H9 (cell line): ENCODE data around the gene POR. TPM values are rescaled to one million over a fixed set of nuclear protein-coding genes. Genes with fewer than 3 reads are reported as not detected.
A peak's percentile ranks its signal among the peaks of the same experiment; 100 is the strongest.

Source experiments
- DNase-seq: peaks from one replicate; pipeline ENCODE4 v3.0.0-alpha.2; 2017
- H2AFZ ChIP-seq: one replicate; pipeline ENCODE4 v1.6.1; 2013; ENCODE audit warnings: mild to moderate bottlenecking, low read length, control low read depth, moderate library complexity
- H2AK5ac ChIP-seq: 2 replicates; pipeline ENCODE4 v1.6.1; 2013; ENCODE audit warnings: low read length, control low read depth, mixed read lengths; ENCODE audit not compliant: insufficient read length
- H2BK120ac ChIP-seq: one replicate; pipeline ENCODE4 v1.6.1; 2013; ENCODE audit warnings: low read depth, mild to moderate bottlenecking, low read length, control low read depth, inconsistent platforms; ENCODE audit not compliant: poor library complexity, severe bottlenecking
- H2BK12ac ChIP-seq: 2 replicates; pipeline ENCODE4 v1.6.1; 2013; ENCODE audit warnings: low read length, control low read depth, mixed read lengths, low read depth; ENCODE audit not compliant: insufficient read length
- H2BK15ac ChIP-seq: 2 replicates; pipeline ENCODE4 v1.6.1; 2013; ENCODE audit warnings: low read depth, low read length, control low read depth
- H2BK20ac ChIP-seq: one replicate; pipeline ENCODE4 v1.6.1; 2013; ENCODE audit warnings: low read depth, mild to moderate bottlenecking, low read length, control low read depth, inconsistent platforms; ENCODE audit not compliant: poor library complexity, severe bottlenecking
- H2BK5ac ChIP-seq: 2 replicates; pipeline ENCODE4 v1.6.1; 2013; ENCODE audit warnings: low read length, control low read depth, mixed read lengths; ENCODE audit not compliant: insufficient read length
- H3K14ac ChIP-seq: 2 replicates; pipeline ENCODE4 v1.6.1; 2013; ENCODE audit warnings: low read length, control low read depth; ENCODE audit not compliant: insufficient read depth
- H3K18ac ChIP-seq: 2 replicates; pipeline ENCODE4 v1.6.1; 2013; ENCODE audit warnings: low read depth, mild to moderate bottlenecking, mixed read lengths, low read length, control low read depth; ENCODE audit not compliant: insufficient read length
- H3K23ac ChIP-seq: 2 replicates; pipeline ENCODE4 v1.6.1; 2013; ENCODE audit warnings: low read length, control low read depth, mixed read lengths, low read depth; ENCODE audit not compliant: insufficient read length
- H3K23me2 ChIP-seq: 2 replicates; pipeline ENCODE4 v1.6.1; 2013; ENCODE audit warnings: low read depth, mild to moderate bottlenecking, mixed read lengths, low read length, control low read depth; ENCODE audit not compliant: insufficient read length, poor library complexity, severe bottlenecking
- H3K27ac ChIP-seq: 2 replicates; pipeline ENCODE4 v1.5.1; 2013; ENCODE audit warnings: low read length, control low read depth, mixed read lengths, low read depth; ENCODE audit not compliant: insufficient read length
- H3K27me3 ChIP-seq: 2 replicates; pipeline ENCODE4 v1.6.1; 2013; ENCODE audit warnings: low read length, control low read depth, inconsistent platforms; ENCODE audit not compliant: insufficient read depth
- H3K4ac ChIP-seq: 2 replicates; pipeline ENCODE4 v1.6.1; 2013; ENCODE audit warnings: low read depth, mild to moderate bottlenecking, control low read depth, inconsistent platforms, low read length, moderate library complexity
- H3K4me1 ChIP-seq: 2 replicates; pipeline ENCODE4 v1.6.1; 2013; ENCODE audit warnings: low read length, control low read depth, inconsistent platforms; ENCODE audit not compliant: insufficient read depth
- H3K4me2 ChIP-seq: 2 replicates; pipeline ENCODE4 v1.6.1; 2013; ENCODE audit warnings: low read length, control low read depth, mixed read lengths; ENCODE audit not compliant: insufficient read length, insufficient read depth
- H3K56ac ChIP-seq: 2 replicates; pipeline ENCODE4 v1.6.1; 2013; ENCODE audit warnings: low read depth, mild to moderate bottlenecking, mixed read lengths, low read length, control low read depth; ENCODE audit not compliant: insufficient read length
- H3K79me1 ChIP-seq: 2 replicates; pipeline ENCODE4 v1.6.1; 2013; ENCODE audit warnings: low read depth, mild to moderate bottlenecking, moderate library complexity, low read length, control low read depth, inconsistent platforms; ENCODE audit not compliant: insufficient read depth, poor library complexity, severe bottlenecking
- H3K79me2 ChIP-seq: 2 replicates; pipeline ENCODE4 v1.6.1; 2013; ENCODE audit warnings: low read length, control low read depth, inconsistent platforms; ENCODE audit not compliant: insufficient read depth
- H3K9ac ChIP-seq: 2 replicates; pipeline ENCODE4 v1.6.1; 2013; ENCODE audit warnings: low read length, control low read depth, mixed read lengths; ENCODE audit not compliant: insufficient read length; ENCODE audit errors: extremely low read depth
- H3K9me3 ChIP-seq: one replicate; pipeline ENCODE4 v1.6.1; 2013; ENCODE audit warnings: low read depth, low read length, inconsistent platforms; ENCODE audit not compliant: control insufficient read depth
- H3T11ph ChIP-seq: one replicate; pipeline ENCODE4 v1.6.1; 2013; ENCODE audit warnings: mild to moderate bottlenecking, low read length, control low read depth, inconsistent platforms
- H4K20me1 ChIP-seq: one replicate; pipeline ENCODE4 v1.6.1; 2013; ENCODE audit not compliant: control insufficient read depth, insufficient read length, insufficient read depth
- H4K5ac ChIP-seq: 2 replicates; pipeline ENCODE4 v1.6.1; 2013; ENCODE audit warnings: low read depth, mild to moderate bottlenecking, mixed read lengths, low read length, control low read depth; ENCODE audit not compliant: insufficient read length
- H4K8ac ChIP-seq: replicated peaks from 2 replicates; pipeline ENCODE4 v1.6.1; 2013; ENCODE audit warnings: low read length, control low read depth, mixed read lengths, low read depth; ENCODE audit not compliant: insufficient read length
- H4K91ac ChIP-seq: 2 replicates; pipeline ENCODE4 v1.6.1; 2013; ENCODE audit warnings: low read depth, mild to moderate bottlenecking, moderate library complexity, mixed read lengths, low read length, control low read depth; ENCODE audit not compliant: insufficient read length
- H3K27ac Mint-ChIP-seq, 3 experiments: 2 replicates in 2 of 3; 3 replicates in 1 of 3; pipeline ENCODE4 v1.8.0; 2020 to 2021; ENCODE audit warnings: mixed read lengths in 3 of 3, mild to moderate bottlenecking in 1 of 3, moderate library complexity in 1 of 3
- H3K27me3 Mint-ChIP-seq: 2 replicates; pipeline ENCODE4 v1.8.0; 2021; ENCODE audit warnings: low read depth, mild to moderate bottlenecking, moderate library complexity, mixed read lengths
- H3K36me3 Mint-ChIP-seq, 3 experiments: 2 replicates in 2 of 3; 3 replicates in 1 of 3; pipeline ENCODE4 v1.8.0; 2020 to 2021; ENCODE audit warnings: low read depth in 3 of 3, mixed read lengths in 3 of 3; ENCODE audit not compliant: insufficient read depth in 1 of 3
- H3K4me1 Mint-ChIP-seq, 2 experiments: 2 replicates each; pipeline ENCODE4 v1.8.0; 2020; ENCODE audit warnings: mixed read lengths in 2 of 2
- H3K4me3 Mint-ChIP-seq, 2 experiments: 2 replicates in 1 of 2; 3 replicates in 1 of 2; pipeline ENCODE4 v1.8.0; 2020 to 2021; ENCODE audit warnings: mild to moderate bottlenecking in 2 of 2, mixed read lengths in 2 of 2, moderate library complexity in 1 of 2
- H3K9me3 Mint-ChIP-seq, 2 experiments: 2 replicates in 1 of 2; 3 replicates in 1 of 2; pipeline ENCODE4 v1.8.0; 2020; ENCODE audit warnings: mild to moderate bottlenecking in 2 of 2, mixed read lengths in 2 of 2, moderate library complexity in 1 of 2
- WGBS: extraction: QIAGEN DNeasy Blood & Tissue Kit; methylation state at CpG from one replicate; pipeline ENCODE4 v1.1.7; 2013; ENCODE audit warnings: missing lambda C conversion rate, low lambda C conversion rate, mixed read lengths; ENCODE audit not compliant: insufficient read length; ENCODE audit errors: extremely low coverage; 5-methylcytosine and 5-hydroxymethylcytosine counted together
- total RNA-seq: library from RNA; stranded (reverse); gene quantifications from 2 replicates; pipeline ENCODE4 v1.2.1, GENCODE V29; 2021
- TF ChIP-seq, protein P1 (sequence below): fragments of 200-600 bp; sonication (generic); conservative IDR thresholded peaks from 3 replicates; pipeline ENCODE4 v1.8.0; 2021; ENCODE audit warnings: antibody characterized with exemption, mild to moderate bottlenecking

The POR gene
- total RNA-seq, 1 experiment from 2014 or later = 128 TPM

DNA sequence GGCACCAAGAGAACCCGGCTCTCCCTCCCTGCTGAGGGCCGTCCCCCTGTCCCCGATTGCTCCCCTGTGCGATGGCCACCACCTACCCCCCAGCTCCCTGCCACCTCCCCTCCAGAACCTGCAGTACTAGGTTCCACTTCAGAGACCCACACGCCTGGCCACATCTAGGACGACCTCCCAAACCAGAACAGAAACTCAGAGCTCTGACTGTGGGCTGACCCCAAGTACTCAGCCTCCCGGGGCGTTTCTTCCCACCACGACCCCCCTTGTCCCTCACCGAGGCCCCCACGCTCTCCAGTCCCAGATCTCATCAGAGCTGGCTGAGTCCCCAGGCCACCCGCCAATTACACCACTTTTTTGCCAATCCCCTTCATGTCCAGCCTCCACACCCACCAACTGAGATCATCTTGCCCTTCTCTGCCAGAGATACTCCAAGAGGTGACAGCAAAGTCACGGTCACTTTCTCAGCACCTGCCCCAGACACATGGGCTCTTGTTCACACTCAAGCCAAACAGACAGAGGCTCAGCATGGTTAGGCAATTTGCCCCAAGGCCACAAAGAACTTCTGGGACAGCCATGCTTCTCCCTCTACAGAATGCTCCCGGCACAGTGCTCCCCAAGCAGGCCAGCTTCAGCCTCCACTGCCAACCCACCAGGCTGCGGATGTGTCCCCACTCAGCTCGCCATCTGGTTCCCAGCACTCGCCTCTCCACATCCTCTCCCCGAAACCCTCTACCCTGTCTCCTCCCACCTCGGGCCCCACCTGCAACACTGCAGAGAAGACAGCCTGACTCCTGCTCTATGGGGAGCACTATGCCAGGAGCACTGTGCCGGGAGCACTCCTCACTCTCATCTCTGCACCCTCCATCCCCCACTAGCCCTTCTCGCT lies 74.8 kb downstream of the POR start:
- DNase-seq = no peak
- Mint-ChIP-seq H3K27ac (peak overlapping the region; percentile 53 to 96 (median 84)), H3K4me1 (peaks cover 23 to 45% of the 10 kb centered on the region in 2 experiments), H3K9me3 (no peaks in the 10 kb centered on the region; a peak in 1 of 5 replicates), H3K4me3 (peak overlapping the region in 1 of 2 experiments; percentile 16; a peak in 1 of 5 replicates), H3K27me3 (no peaks in the 10 kb centered on the region; the same call in 1 of the 2 replicates), H3K36me3 (peaks cover 10 to 24% (median 16%) of the 10 kb centered on the region in 3 experiments)
- Histone ChIP-seq H4K8ac (no peak overlapping the region), H3K14ac (no peak overlapping the region), H3K56ac (no peak overlapping the region), H3K79me2 (no peaks in the 10 kb centered on the region), H4K91ac (no peak overlapping the region), H2BK20ac (no peak overlapping the region), H3T11ph (no peak overlapping the region), H3K79me1 (no peaks in the 10 kb centered on the region), H2AFZ (no peak overlapping the region), H3K9ac (no peak overlapping the region), H3K18ac (no peak overlapping the region), H4K20me1 (peaks cover 2% of the 10 kb centered on the region), H3K23ac (no peak overlapping the region), H3K23me2 (peaks cover 14% of the 10 kb centered on the region), H2BK120ac (no peak overlapping the region), H3K4ac (no peak overlapping the region), H2BK5ac (no peak overlapping the region), H3K4me2 (no peak overlapping the region), H3K4me1 (peaks cover 8% of the 10 kb centered on the region; the same call in 1 of the 2 replicates), H2BK15ac (no peak overlapping the region), H4K5ac (no peak overlapping the region), H2BK12ac (no peak overlapping the region), H3K9me3 (no peaks in the 10 kb centered on the region), H3K27me3 (no peaks in the 10 kb centered on the region), H2AK5ac (no peak overlapping the region), H3K27ac (no peak overlapping the region)
- TF ChIP-seq, protein P1, sequence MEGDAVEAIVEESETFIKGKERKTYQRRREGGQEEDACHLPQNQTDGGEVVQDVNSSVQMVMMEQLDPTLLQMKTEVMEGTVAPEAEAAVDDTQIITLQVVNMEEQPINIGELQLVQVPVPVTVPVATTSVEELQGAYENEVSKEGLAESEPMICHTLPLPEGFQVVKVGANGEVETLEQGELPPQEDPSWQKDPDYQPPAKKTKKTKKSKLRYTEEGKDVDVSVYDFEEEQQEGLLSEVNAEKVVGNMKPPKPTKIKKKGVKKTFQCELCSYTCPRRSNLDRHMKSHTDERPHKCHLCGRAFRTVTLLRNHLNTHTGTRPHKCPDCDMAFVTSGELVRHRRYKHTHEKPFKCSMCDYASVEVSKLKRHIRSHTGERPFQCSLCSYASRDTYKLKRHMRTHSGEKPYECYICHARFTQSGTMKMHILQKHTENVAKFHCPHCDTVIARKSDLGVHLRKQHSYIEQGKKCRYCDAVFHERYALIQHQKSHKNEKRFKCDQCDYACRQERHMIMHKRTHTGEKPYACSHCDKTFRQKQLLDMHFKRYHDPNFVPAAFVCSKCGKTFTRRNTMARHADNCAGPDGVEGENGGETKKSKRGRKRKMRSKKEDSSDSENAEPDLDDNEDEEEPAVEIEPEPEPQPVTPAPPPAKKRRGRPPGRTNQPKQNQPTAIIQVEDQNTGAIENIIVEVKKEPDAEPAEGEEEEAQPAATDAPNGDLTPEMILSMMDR = no peak
- WGBS = no CpG with 5 or more reads among the region's 21 CpGs
